Stomach smooth muscle (tissue), 2 donors: ENCODE measurements around the gene MOB3B.
A peak's percentile ranks its signal among the peaks of the same experiment; 100 is the strongest.

Experiments
- H3K27ac ChIP-seq: one replicate; pipeline ENCODE4 v1.7.0; 2013; ENCODE audit warnings: mild to moderate bottlenecking, low read length, inconsistent platforms
- H3K27me3 ChIP-seq, 2 donors: one replicate each; pipeline ENCODE4 v1.7.0; 2013; ENCODE audit warnings: low read length in 2 of 2; ENCODE audit not compliant: insufficient read depth in 2 of 2, control insufficient read depth in 1 of 2
- H3K36me3 ChIP-seq, 2 donors: one replicate each; pipeline ENCODE4 v1.7.0; 2013; ENCODE audit warnings: low read length in 2 of 2; ENCODE audit not compliant: control insufficient read depth in 2 of 2, insufficient read depth in 2 of 2
- H3K4me1 ChIP-seq: one replicate; pipeline ENCODE4 v1.7.0; 2013; ENCODE audit warnings: low read length; ENCODE audit not compliant: control insufficient read depth, insufficient read depth
- H3K4me3 ChIP-seq, 2 donors: one replicate each; pipeline ENCODE4 v1.7.0; 2013; ENCODE audit warnings: low read length in 2 of 2
- H3K9ac ChIP-seq, 2 donors: one replicate each; pipeline ENCODE4 v1.7.0; 2013; ENCODE audit warnings: low read length in 2 of 2, mild to moderate bottlenecking in 1 of 2
- H3K9me3 ChIP-seq, 2 donors: one replicate each; pipeline ENCODE4 v1.7.0; 2013; ENCODE audit warnings: low read length in 2 of 2; ENCODE audit not compliant: control insufficient read depth in 2 of 2
- donor health status: healthy.
- donor health status: Pancreatic carcinoma.

Gene MOB3B

DNA sequence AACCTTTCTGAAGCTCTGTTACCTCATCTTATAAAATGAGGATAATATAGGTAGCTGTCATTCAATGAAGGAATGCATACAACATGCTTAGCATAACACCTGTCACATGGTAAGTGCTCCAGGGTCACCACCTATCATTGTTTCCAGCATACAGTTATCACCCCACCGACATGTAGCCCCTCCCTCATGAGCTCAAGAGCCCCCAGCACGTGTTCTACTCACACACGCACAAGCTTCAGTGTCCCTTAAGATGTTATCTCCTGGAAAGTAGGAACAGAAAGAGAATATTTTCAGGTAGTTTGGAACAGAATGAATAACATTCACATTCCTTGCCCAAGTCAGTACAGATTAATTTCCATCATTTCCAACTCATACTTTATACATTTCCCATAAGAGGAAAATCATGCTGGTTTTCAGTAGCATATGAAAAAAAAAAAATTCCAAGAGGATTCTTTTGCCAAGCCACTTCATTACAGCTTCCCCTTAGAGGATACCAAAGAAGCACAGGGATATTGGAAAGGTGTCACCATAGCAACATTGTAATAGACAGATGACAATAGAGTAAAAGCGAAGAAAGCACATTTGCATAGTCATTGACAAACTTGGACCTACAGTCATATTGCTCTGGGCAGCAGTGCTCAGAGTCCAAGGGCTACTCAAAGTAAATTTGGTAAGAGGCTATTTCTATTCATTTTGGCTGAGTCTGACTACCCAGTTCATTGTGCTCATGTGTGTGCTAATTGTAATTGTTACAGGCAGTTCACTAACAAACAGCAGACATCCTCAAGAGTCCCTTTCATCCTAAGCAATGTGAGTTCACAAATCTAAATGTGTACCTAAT is 1.5 kb upstream of the MOB3B start:
- no peak overlapping the region for H3K4me3 ChIP-seq
- H3K9me3 ChIP-seq, result no peaks in the 10 kb centered on the region
- H3K4me1 ChIP-seq, result peaks cover 41% of the 10 kb centered on the region
- H3K36me3 ChIP-seq, result no peaks in the 10 kb centered on the region
- no peak overlapping the region for H3K27ac ChIP-seq
- no peaks in the 10 kb centered on the region for H3K27me3 ChIP-seq
- H3K9ac ChIP-seq, result no peak overlapping the region

DNA sequence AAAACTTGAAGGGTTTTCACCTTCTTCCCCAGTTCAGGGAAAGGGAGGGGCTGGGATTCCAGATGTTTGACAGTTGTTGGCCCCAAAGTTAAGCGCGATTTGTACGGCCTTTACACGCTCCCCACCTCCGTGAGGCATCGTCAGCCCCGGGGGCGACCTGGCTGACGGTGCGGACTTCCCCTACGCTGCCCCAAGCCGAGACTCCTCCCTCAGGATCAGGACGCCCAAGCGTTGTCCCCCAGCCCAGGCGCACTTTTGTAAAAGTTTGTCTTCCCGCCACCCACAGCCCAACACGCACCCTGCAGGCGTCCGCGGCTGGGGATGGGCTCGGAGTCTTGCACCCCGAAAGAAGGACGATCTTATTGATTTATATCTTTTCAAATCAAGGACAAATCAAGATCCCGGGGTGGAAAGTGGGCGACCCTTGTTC is 713 bp downstream of the MOB3B start:
- peak overlapping the region; percentile 89 to 95 for H3K9ac ChIP-seq
- no peaks in the 10 kb centered on the region for H3K27me3 ChIP-seq
- H3K4me3 ChIP-seq, result peak overlapping the region; percentile 84 to 93
- H3K36me3 ChIP-seq, result peaks cover 0 to 2% of the 10 kb centered on the region in 2 donors
- peak overlapping the region; percentile 95 for H3K27ac ChIP-seq
- peaks cover 24% of the 10 kb centered on the region for H3K4me1 ChIP-seq
- no peaks in the 10 kb centered on the region for H3K9me3 ChIP-seq

DNA sequence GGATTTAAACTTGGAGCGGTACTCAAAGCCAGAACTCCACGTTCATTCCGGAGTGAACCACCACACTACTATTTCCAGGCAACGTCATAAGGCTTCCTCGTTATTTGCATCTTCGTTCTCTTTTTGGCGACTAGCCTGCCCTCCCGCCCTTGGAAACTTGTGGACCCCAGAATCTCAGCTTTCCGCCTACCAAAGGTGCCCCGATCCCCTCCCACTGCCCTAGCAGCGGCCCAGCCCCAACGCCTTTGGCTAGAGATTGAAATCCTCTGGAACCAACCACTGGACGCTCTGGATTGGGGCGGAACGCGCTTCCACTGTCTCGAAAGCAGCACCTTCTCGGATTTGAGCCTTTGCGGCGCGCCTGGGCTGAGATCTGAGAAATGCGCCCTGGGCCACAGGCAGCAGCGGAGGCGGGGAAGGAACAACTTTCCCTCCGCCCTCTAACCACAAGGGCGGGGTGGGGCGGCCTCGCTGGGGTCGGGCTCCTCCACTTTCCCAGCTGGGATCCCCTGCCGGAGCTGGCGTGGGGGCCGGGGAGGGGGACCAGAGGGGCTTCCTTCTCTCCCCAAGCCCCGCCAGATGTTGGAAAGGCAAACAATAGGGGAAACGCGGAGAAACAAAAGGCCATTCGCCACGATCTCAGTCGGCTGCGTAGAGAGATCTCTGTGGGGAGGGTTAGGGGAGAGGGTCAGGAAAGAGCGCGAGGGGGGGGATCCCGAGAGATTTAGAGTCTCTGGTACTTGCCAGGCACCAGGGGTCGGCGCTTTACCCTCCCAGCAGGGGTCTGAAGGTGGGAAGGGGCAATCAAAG is 1.3 kb downstream of the MOB3B start:
- H3K36me3 ChIP-seq, result peaks cover 0 to 2% of the 10 kb centered on the region in 2 donors
- peak overlapping the region; percentile 89 to 95 for H3K9ac ChIP-seq
- H3K27me3 ChIP-seq, result no peaks in the 10 kb centered on the region
- peaks cover 19% of the 10 kb centered on the region for H3K4me1 ChIP-seq
- H3K4me3 ChIP-seq, result peak overlapping the region; percentile 84 to 93
- no peaks in the 10 kb centered on the region for H3K9me3 ChIP-seq
- H3K27ac ChIP-seq, result peak overlapping the region; percentile 95

DNA sequence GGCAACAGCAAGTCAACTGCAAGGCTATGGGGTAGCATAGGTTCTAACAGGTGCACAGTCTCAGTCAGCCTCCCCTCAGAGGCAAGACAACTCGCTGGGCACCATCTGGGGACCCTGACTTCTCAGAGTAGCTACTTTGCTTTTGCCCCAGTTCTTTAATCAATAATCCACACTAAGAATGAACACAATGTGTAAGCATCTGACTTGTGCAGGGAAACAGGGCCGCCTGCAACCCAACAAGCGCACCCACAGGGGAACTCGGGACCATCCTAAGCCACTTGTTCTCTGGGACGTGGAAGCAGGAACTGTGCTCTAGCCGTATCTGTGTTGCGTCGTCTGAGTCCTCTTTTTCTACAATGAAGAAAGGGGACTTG is 1.9 kb downstream of the MOB3B start:
- Histone ChIP-seq H3K27me3 (no peaks in the 10 kb centered on the region), H3K9me3 (no peaks in the 10 kb centered on the region), H3K4me1 (peaks cover 18% of the 10 kb centered on the region), H3K4me3 (peak overlapping the region; percentile 84 to 93), H3K27ac (peak overlapping the region; percentile 95), H3K36me3 (peaks cover 0 to 2% of the 10 kb centered on the region in 2 donors), H3K9ac (peak overlapping the region; percentile 71 to 89)

DNA sequence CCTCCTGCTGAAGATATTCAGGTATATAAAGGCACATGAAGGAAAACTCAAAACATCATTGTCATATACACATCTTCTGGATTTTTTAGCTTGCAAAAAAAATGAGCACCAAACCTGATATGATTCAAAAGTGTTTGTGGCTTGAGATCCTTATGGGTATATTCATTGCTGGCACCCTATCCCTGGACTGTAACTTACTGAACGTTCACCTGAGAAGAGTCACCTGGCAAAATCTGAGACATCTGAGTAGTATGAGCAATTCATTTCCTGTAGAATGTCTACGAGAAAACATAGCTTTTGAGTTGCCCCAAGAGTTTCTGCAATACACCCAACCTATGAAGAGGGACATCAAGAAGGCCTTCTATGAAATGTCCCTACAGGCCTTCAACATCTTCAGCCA is 5.4 kb downstream of the MOB3B start, which contains the start of gene IFNK:
Gene IFNK (plus strand): TSS at position 55 of the 400 bp plus-strand sequence. CDS start 47 bp downstream, at position 102.
- H3K27me3 ChIP-seq, result no peaks in the 10 kb centered on the region
- no peak within 1 kb of the TSS for H3K9ac ChIP-seq
- no peak within 1 kb of the TSS for H3K4me3 ChIP-seq
- H3K27ac ChIP-seq, result no peak within 1 kb of the TSS
- no peaks in the 10 kb centered on the region for H3K9me3 ChIP-seq
- peaks cover 10% of the 10 kb centered on the region for H3K4me1 ChIP-seq
- H3K36me3 ChIP-seq, result peaks cover 0 to 2% of the 10 kb centered on the region in 2 donors

DNA sequence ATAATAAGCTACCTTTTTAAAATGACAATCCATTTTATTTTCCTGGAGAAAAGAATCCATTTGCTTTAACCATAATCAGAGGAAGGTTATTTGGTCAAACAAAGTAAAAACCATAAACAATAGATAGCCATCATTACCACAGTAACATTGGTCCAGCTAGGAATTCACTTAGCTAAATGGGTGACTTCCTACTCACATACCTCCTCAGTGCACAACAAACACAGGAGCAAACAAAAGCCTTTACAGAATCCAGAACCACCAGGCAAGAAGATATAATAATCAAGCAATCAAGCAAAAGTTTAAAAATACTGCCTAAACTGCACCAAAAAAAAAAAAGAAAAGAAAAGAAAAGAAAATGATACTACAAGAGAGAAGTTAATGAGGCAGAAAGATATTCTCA is 6.5 kb downstream of the MOB3B start:
- H3K36me3 ChIP-seq, result peaks cover 0 to 2% of the 10 kb centered on the region in 2 donors
- no peak overlapping the region for H3K4me3 ChIP-seq
- no peaks in the 10 kb centered on the region for H3K9me3 ChIP-seq
- H3K27ac ChIP-seq, result no peak overlapping the region
- H3K4me1 ChIP-seq, result peaks cover 7% of the 10 kb centered on the region
- no peaks in the 10 kb centered on the region for H3K27me3 ChIP-seq
- H3K9ac ChIP-seq, result no peak overlapping the region

DNA sequence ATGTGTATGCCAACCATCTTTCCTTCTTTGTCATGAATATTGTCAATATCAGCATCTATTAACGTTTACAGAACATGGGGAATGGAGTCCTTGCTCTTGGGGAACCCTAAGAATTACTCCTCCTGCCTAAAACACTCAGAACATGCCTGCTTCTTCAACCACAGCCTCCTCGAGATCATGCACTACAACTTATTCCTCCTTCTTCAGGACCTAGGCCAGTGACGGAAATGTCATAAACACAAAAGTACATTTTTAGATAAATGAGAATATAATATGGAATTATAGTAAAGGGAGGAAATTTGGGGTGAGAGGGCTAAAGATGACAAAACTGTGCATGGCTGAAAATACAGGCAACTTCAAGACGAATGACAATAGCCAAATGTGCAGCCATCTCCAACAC is 8.6 kb downstream of the MOB3B start:
- no peaks in the 10 kb centered on the region for H3K9me3 ChIP-seq
- peaks cover 2% of the 10 kb centered on the region for H3K4me1 ChIP-seq
- no peak overlapping the region for H3K27ac ChIP-seq
- H3K36me3 ChIP-seq, result peaks cover 0 to 2% of the 10 kb centered on the region in 2 donors
- no peak overlapping the region for H3K9ac ChIP-seq
- H3K4me3 ChIP-seq, result no peak overlapping the region
- no peaks in the 10 kb centered on the region for H3K27me3 ChIP-seq

DNA sequence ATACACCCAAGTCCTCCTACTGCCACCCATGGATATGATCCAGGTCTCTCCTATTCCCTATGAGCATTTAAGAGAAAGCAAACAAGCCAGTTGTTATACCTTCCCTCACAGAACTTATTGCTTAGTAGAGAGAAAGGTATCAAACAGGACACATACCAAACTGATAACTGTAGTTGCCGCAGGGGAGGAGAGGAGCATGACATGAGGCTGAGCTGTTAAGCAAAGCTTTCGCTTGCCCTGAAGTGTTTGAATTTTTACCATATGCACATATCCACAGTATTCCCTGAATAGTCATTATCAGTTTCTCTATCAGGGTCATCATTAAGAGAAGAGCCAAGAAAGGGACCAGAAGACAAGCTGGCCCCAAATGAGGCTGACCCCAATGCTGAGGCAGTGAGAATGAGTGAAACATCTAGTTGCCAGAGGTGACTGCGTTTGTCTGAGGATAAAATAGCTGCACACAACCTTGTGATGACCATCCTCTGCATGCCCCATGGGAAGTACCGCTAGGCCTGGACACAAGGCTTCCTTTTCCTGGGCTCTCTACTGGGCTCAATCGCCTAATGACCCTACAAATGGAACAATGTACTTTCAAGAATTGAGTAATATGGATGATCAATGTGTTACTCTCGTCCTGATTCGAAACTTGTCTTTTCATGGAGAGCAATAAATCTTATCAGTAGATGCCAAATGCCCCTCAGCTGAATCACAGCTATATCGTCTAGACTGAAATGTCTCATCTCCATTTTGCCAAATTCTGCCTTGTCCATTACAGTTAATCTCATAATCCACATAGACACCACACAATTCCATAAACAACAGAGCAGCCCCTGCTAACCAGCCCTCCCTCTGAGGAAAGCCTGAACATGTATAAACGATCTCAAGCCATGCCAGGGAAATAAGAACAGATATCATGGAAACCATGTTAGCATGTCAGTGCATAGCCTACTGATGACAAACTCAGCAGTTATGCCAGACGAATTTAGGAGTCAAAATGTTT is 9.8 kb downstream of the MOB3B start:
- Histone ChIP-seq H3K4me1 (peaks cover 7% of the 10 kb centered on the region), H3K27me3 (no peaks in the 10 kb centered on the region), H3K9me3 (no peaks in the 10 kb centered on the region), H3K4me3 (no peak overlapping the region), H3K27ac (no peak overlapping the region), H3K9ac (no peak overlapping the region), H3K36me3 (no peaks in the 10 kb centered on the region)

DNA sequence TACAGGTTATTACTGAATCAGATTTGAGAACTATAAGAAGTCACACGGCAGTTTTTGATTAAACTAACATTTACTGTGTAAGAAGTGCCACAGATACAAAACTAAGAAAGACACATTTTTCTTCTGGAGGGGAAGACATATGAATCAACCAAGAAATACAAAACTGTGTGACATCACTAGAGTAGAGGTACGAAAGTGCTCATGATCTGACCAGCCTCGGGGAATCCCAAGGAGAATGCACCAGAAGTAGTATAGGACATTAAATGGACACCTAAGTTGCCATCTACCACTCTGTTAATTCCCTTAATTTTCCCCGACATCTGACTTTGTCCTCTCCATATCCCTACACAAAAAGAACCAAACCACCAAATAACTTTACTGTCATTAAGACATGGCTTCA is 10.8 kb downstream of the MOB3B start:
- Histone ChIP-seq H3K27ac (no peak overlapping the region), H3K9me3 (no peaks in the 10 kb centered on the region), H3K4me3 (no peak overlapping the region), H3K9ac (no peak overlapping the region), H3K4me1 (peaks cover 7% of the 10 kb centered on the region), H3K36me3 (no peaks in the 10 kb centered on the region), H3K27me3 (no peaks in the 10 kb centered on the region)

DNA sequence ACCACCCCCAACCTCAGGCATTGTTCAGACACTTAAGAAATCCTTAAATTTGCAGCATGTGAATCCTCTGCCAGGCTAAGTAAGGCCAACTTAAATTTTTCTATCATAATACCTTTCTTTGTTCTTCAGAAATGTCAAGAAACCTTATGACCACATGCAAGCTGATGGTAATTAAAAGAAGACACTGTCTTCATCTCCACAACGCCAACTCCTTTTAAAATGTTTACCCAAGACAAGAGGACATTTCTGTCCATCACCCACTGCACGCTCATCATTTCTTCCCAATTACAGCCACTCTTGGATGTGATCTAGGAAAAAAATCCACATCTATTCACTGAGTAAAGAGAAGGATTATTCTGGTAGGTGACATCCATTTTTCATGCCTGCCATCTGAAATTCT is 11.6 kb downstream of the MOB3B start:
- no peaks in the 10 kb centered on the region for H3K36me3 ChIP-seq
- H3K4me1 ChIP-seq, result peaks cover 7% of the 10 kb centered on the region
- no peak overlapping the region for H3K9ac ChIP-seq
- H3K27ac ChIP-seq, result no peak overlapping the region
- H3K9me3 ChIP-seq, result no peaks in the 10 kb centered on the region
- no peaks in the 10 kb centered on the region for H3K27me3 ChIP-seq
- H3K4me3 ChIP-seq, result no peak overlapping the region
